Measurements from ENCODE around the gene GRB2. TPM values are rescaled to one million over a fixed set of nuclear protein-coding genes. Genes with fewer than 3 reads are reported as not detected.

The GRB2 gene
- total and polyA plus RNA-seq, 2 of the 8 experiments (the other 6 are each of a cell fraction or from before 2014, with no cell fraction given): 44.2 to 101 TPM

DNA sequence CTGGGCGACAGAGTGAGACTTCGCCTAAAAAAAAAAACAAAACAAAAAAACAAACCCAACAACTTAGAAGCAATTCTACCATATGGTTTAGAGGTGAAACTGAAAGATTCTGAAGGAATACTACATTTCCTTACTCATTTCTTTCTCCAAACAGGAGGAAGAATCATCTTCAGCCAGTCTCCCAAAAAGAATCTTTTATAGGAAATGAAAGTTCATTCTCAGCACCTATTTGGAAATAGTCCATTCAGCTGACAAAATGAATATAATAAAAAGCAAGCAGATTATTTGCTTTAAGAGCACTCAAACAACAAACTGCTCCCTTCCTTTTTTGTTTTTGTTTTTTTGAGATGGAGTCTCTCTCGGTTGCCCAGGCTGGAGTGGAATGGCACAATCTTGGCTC, 17.7 kb downstream of the GRB2 start (continued):
- TF ChIP-seq CHD7 (IDR thresholded peaks at IDR 0.05; ENCODE audit: insufficient replicate concordance, low read length) (no peak), CBX8 (IDR thresholded peaks at IDR 0.05; ENCODE audit: borderline replicate concordance, low read depth, low read length) (no peak), POLR2A (IDR thresholded peaks at IDR 0.05; ENCODE audit: control extremely low read depth in 1 of 2, low read depth in 2 of 2, low read length in 2 of 2) (no peak), PHF8 (conservative IDR thresholded peaks at IDR 0.05; ENCODE audit: low read depth, low read length) (no peak), SP4 (IDR thresholded peaks at IDR 0.05; ENCODE audit: low read length) (no peak), JUN (IDR thresholded peaks at IDR 0.05; ENCODE audit: low read depth, low read length) (no peak), NANOG (IDR thresholded peaks at IDR 0.05; ENCODE audit: insufficient read depth, low read depth, low read length, poor library complexity, severe bottlenecking) (no peak), KDM5A (IDR thresholded peaks at IDR 0.05; ENCODE audit: low read length) (no peak), RXRA (IDR thresholded peaks at IDR 0.05; ENCODE audit: insufficient read depth, low read depth, low read length) (no peak), SAP30 (IDR thresholded peaks at IDR 0.05; ENCODE audit: insufficient read depth, insufficient replicate concordance, low read length) (no peak), CREB1 (IDR thresholded peaks at IDR 0.05) (no peak), TAF1 (IDR thresholded peaks at IDR 0.05; ENCODE audit: low read depth, low read length) (no peak)

Measured in H1 (cell line).